Measurements from ENCODE around the gene CCDC122.
A peak's percentile ranks its signal among the peaks of the same experiment; 100 is the strongest.

The CCDC122 gene

GRCh38 chr13:43883631-43884030 lies 4.1 kb upstream of the CCDC122 start:
- Mint-ChIP-seq H3K4me3 (no peak overlapping the region), H3K36me3 (ENCODE audit: low read depth) (peaks cover 7% of the 10 kb centered on the region), H3K9me3 (no peaks in the 10 kb centered on the region), H3K27me3 (peaks cover 30% of the 10 kb centered on the region), H3K27ac (no peak overlapping the region), H3K4me1 (ENCODE audit: low read depth) (peaks cover 15% of the 10 kb centered on the region)

- Mint-ChIP-seq H3K36me3 (ENCODE audit: low read depth) (peaks cover 7% of the 10 kb centered on the region), H3K27ac (no peak overlapping the region), H3K27me3 (peaks cover 25% of the 10 kb centered on the region), H3K4me1 (ENCODE audit: low read depth) (peaks cover 30% of the 10 kb centered on the region), H3K4me3 (no peak overlapping the region), H3K9me3 (no peaks in the 10 kb centered on the region)
These were observed 2.0 kb upstream of the CCDC122 start for GRCh38 chr13:43881580-43881979.

- H3K27me3 Mint-ChIP-seq = peaks cover 25% of the 10 kb centered on the region
- H3K27ac Mint-ChIP-seq = no peak overlapping the region
- H3K36me3 Mint-ChIP-seq (ENCODE audit: low read depth) = peaks cover 7% of the 10 kb centered on the region
- no peaks in the 10 kb centered on the region for H3K9me3 Mint-ChIP-seq
- no peak overlapping the region for H3K4me3 Mint-ChIP-seq
- H3K4me1 Mint-ChIP-seq (ENCODE audit: low read depth) = peaks cover 30% of the 10 kb centered on the region
These were observed 1.4 kb upstream of the CCDC122 start for GRCh38 chr13:43880926-43881325.

GRCh38 chr13:43880214-43880855 lies 795 bp upstream of the CCDC122 start:
- Mint-ChIP-seq H3K27ac (peak overlapping the region; percentile 68), H3K4me3 (peak overlapping the region; percentile 85), H3K27me3 (peaks cover 21% of the 10 kb centered on the region), H3K36me3 (ENCODE audit: low read depth) (peaks cover under 1% of the 10 kb centered on the region), H3K4me1 (ENCODE audit: low read depth) (peaks cover 30% of the 10 kb centered on the region), H3K9me3 (no peaks in the 10 kb centered on the region)

GRCh38 chr13:43879755-43880181 lies 228 bp upstream of the CCDC122 start, which contains the start of gene LACC1:
LACC1 (plus strand) TSS chr13:43879904; CDS start chr13:43880986, 1,082 bp downstream.
- Mint-ChIP-seq H3K4me3 (peak within 1 kb of the TSS; percentile 85), H3K27ac (peak within 1 kb of the TSS; percentile 90), H3K9me3 (no peaks in the 10 kb centered on the region), H3K36me3 (ENCODE audit: low read depth) (no peaks in the 10 kb centered on the region), H3K27me3 (peaks cover 21% of the 10 kb centered on the region), H3K4me1 (ENCODE audit: low read depth) (peaks cover 30% of the 10 kb centered on the region)

GRCh38 chr13:43877766-43878165 lies 1.8 kb downstream of the CCDC122 start:
- H3K27me3 Mint-ChIP-seq = peaks cover 21% of the 10 kb centered on the region
- H3K27ac Mint-ChIP-seq = no peak overlapping the region
- H3K4me3 Mint-ChIP-seq = peak overlapping the region; percentile 85
- H3K4me1 Mint-ChIP-seq (ENCODE audit: low read depth) = peaks cover 30% of the 10 kb centered on the region
- no peaks in the 10 kb centered on the region for H3K36me3 Mint-ChIP-seq (ENCODE audit: low read depth)
- H3K9me3 Mint-ChIP-seq = no peaks in the 10 kb centered on the region

- H3K4me1 Mint-ChIP-seq (ENCODE audit: low read depth) = peaks cover 30% of the 10 kb centered on the region
- H3K9me3 Mint-ChIP-seq = no peaks in the 10 kb centered on the region
- no peak overlapping the region for H3K27ac Mint-ChIP-seq
- H3K4me3 Mint-ChIP-seq = no peak overlapping the region
- peaks cover 21% of the 10 kb centered on the region for H3K27me3 Mint-ChIP-seq
- no peaks in the 10 kb centered on the region for H3K36me3 Mint-ChIP-seq (ENCODE audit: low read depth)
These were observed 2.2 kb downstream of the CCDC122 start for GRCh38 chr13:43877326-43877725.

- Mint-ChIP-seq H3K27me3 (peaks cover 14% of the 10 kb centered on the region), H3K4me3 (no peak overlapping the region), H3K9me3 (no peaks in the 10 kb centered on the region), H3K36me3 (ENCODE audit: low read depth) (no peaks in the 10 kb centered on the region), H3K27ac (no peak overlapping the region), H3K4me1 (ENCODE audit: low read depth) (peaks cover 30% of the 10 kb centered on the region)
These were observed 3.2 kb downstream of the CCDC122 start for GRCh38 chr13:43876366-43876765.

- H3K36me3 Mint-ChIP-seq (ENCODE audit: low read depth) = no peaks in the 10 kb centered on the region
- peaks cover 20% of the 10 kb centered on the region for H3K4me1 Mint-ChIP-seq (ENCODE audit: low read depth)
- H3K4me3 Mint-ChIP-seq = no peak overlapping the region
- H3K27me3 Mint-ChIP-seq = no peaks in the 10 kb centered on the region
- H3K27ac Mint-ChIP-seq = no peak overlapping the region
- no peaks in the 10 kb centered on the region for H3K9me3 Mint-ChIP-seq
These were observed 4.9 kb downstream of the CCDC122 start for GRCh38 chr13:43874504-43875092.

- peaks cover 3% of the 10 kb centered on the region for H3K4me1 Mint-ChIP-seq (ENCODE audit: low read depth)
- H3K36me3 Mint-ChIP-seq (ENCODE audit: low read depth) = peaks cover 3% of the 10 kb centered on the region
- no peaks in the 10 kb centered on the region for H3K27me3 Mint-ChIP-seq
- no peak overlapping the region for H3K4me3 Mint-ChIP-seq
- no peaks in the 10 kb centered on the region for H3K9me3 Mint-ChIP-seq
- no peak overlapping the region for H3K27ac Mint-ChIP-seq
These were observed 7.4 kb downstream of the CCDC122 start for GRCh38 chr13:43872181-43872580.

- H3K4me3 Mint-ChIP-seq = no peak overlapping the region
- no peaks in the 10 kb centered on the region for H3K9me3 Mint-ChIP-seq
- no peaks in the 10 kb centered on the region for H3K4me1 Mint-ChIP-seq (ENCODE audit: low read depth)
- no peak overlapping the region for H3K27ac Mint-ChIP-seq
- H3K36me3 Mint-ChIP-seq (ENCODE audit: low read depth) = peaks cover 3% of the 10 kb centered on the region
- H3K27me3 Mint-ChIP-seq = no peaks in the 10 kb centered on the region
These were observed 13.6 kb downstream of the CCDC122 start for GRCh38 chr13:43865892-43866291.

- Mint-ChIP-seq H3K4me3 (no peak overlapping the region), H3K36me3 (ENCODE audit: low read depth) (peaks cover 3% of the 10 kb centered on the region), H3K4me1 (ENCODE audit: low read depth) (no peaks in the 10 kb centered on the region), H3K27me3 (no peaks in the 10 kb centered on the region), H3K27ac (no peak overlapping the region), H3K9me3 (no peaks in the 10 kb centered on the region)
These were observed 14.6 kb downstream of the CCDC122 start for GRCh38 chr13:43864921-43865320.

- H3K36me3 Mint-ChIP-seq (ENCODE audit: low read depth) = no peaks in the 10 kb centered on the region
These were observed 17.7 kb downstream of the CCDC122 start for GRCh38 chr13:43861863-43862262.

GRCh38 chr13:43852923-43853404 lies 26.6 kb downstream of the CCDC122 start:
- no peak overlapping the region for H3K27ac Mint-ChIP-seq
- peaks cover 56% of the 10 kb centered on the region for H3K9me3 Mint-ChIP-seq
- H3K4me1 Mint-ChIP-seq (ENCODE audit: low read depth) = no peaks in the 10 kb centered on the region
- H3K36me3 Mint-ChIP-seq (ENCODE audit: low read depth) = peaks cover 66% of the 10 kb centered on the region
- H3K27me3 Mint-ChIP-seq = no peaks in the 10 kb centered on the region
- H3K4me3 Mint-ChIP-seq = no peak overlapping the region

More at GRCh38 chr13:43861863-43862262, 17.7 kb downstream of the CCDC122 start:
- Mint-ChIP-seq H3K9me3 (no peaks in the 10 kb centered on the region), H3K4me1 (ENCODE audit: low read depth) (no peaks in the 10 kb centered on the region), H3K4me3 (no peak overlapping the region), H3K27ac (no peak overlapping the region), H3K27me3 (no peaks in the 10 kb centered on the region)

GRCh38 chr13:43850873-43851272 lies 28.7 kb downstream of the CCDC122 start:
- peaks cover 65% of the 10 kb centered on the region for H3K36me3 Mint-ChIP-seq (ENCODE audit: low read depth)
- no peaks in the 10 kb centered on the region for H3K4me1 Mint-ChIP-seq (ENCODE audit: low read depth)
- peaks cover 56% of the 10 kb centered on the region for H3K9me3 Mint-ChIP-seq
- H3K4me3 Mint-ChIP-seq = no peak overlapping the region
- no peak overlapping the region for H3K27ac Mint-ChIP-seq
- H3K27me3 Mint-ChIP-seq = no peaks in the 10 kb centered on the region
